ENCODE results near the gene PLEKHA3.

PLEKHA3 gene

GRCh38 chr2:178476477-178476876, 3.8 kb upstream of the PLEKHA3 start:
- no peak for DNase-seq
- Histone ChIP-seq H3K9me3 (no peaks in the 10 kb centered on the region), H3K36me3 (no peaks in the 10 kb centered on the region), H3K4me1 (peaks cover 0 to 32% (median 13%) of the 10 kb centered on the region in 4 donors), H3K4me3 (no peak overlapping the region), H3K27me3 (no peaks in the 10 kb centered on the region), H3K27ac (no peak overlapping the region)
- intact Hi-C loops (cut with DNase I; ENCODE audit: low total_unique reads) = no loop called here
- no peak for TF ChIP-seq CTCF (IDR thresholded peaks at IDR 0.05)

DNA sequence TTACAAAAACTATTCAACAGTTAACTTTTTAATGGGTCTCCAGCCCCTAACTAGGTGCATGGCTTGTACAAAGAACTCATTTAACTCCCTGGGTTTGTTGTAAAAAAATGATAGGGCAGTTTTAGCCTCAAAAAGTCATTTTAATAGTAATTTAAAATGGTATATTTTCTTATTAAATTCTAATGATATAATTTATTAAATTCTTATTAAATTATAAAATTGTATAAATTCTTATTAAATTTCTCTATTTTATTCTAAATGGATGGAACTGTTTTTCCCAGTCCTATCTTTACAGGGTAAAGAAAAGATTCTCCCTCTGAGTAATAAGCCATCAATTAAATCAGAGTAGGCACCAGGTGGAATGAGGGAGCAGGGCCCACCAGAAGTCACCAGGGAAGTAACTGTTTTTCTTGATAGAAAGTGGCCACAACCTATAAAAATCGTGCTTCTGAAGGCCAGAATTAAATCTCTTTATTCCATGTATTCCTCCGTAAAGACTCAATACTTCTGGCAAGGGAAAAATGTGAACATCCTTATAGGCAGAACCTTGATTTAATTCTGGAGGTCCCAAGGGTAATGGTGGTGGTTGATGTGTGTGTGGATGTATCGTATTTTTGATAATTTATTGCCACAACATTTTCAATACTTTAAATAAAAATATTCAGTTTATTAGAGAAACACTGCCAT, 2.7 kb upstream of the PLEKHA3 start:
- Histone ChIP-seq H3K27me3 (no peaks in the 10 kb centered on the region), H3K4me3 (peak overlapping the region; percentile 89 to 92), H3K9me3 (no peaks in the 10 kb centered on the region), H3K4me1 (peaks cover 0 to 44% (median 23%) of the 10 kb centered on the region in 4 donors), H3K27ac (peak overlapping the region; percentile 90 to 91), H3K36me3 (no peaks in the 10 kb centered on the region)
- DNase-seq = no peak
- no peak for TF ChIP-seq CTCF (IDR thresholded peaks at IDR 0.05)
- intact Hi-C loops (cut with DNase I; ENCODE audit: low total_unique reads) = no loop called here

GRCh38 chr2:178478130-178478438, 2.2 kb upstream of the PLEKHA3 start:
- DNase-seq = no peak
- Histone ChIP-seq H3K27ac (peak overlapping the region; percentile 90 to 91), H3K4me1 (peaks cover 0 to 49% (median 27%) of the 10 kb centered on the region in 4 donors), H3K4me3 (peak overlapping the region; percentile 89 to 92), H3K9me3 (no peaks in the 10 kb centered on the region), H3K36me3 (no peaks in the 10 kb centered on the region), H3K27me3 (no peaks in the 10 kb centered on the region)
- intact Hi-C loops (cut with DNase I; ENCODE audit: low total_unique reads) = no loop called here
- no peak for TF ChIP-seq CTCF (IDR thresholded peaks at IDR 0.05)

DNA sequence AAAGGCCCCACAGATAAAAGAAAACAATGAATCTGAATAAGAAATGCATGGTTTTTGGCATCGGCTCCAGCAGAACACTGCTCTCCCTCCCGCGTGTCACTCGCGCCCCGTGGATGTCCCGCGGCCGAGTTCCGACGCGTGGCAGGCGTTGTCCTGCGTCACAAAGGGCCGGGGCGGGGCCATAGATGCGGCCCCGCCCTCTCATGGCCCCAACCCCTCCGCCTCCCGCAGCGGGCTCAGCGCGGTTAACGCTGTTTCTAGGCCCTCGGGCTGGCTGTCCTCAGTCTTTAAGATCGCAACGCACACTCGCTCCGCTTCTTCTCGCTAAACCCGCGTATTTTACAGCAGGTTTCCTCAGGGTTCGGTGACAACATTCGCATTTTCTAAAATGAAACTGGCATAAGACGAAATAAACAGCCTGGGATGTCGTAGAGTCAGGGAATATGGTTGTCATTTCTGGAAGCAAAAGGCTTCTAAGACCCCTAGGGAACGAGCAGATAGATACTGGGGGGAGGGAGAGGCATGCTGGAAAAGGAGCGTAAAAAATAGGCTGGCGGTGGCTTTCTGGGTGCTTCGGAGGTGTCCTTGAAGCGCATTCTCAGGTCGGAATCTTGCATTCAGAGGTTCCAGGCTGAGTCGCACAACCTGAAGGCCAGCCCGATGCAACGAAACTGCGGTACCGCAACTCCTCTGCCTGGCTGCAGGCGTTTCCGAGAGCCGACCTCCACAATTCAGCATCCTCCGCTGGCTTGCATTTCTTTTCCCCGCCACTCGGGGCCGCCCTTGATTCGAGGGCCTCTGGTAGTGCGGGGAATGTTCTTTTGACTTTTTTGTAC, 1.6 kb upstream of the PLEKHA3 start, which contains the start of gene FKBP7:
FKBP7 (minus strand) TSS at position 162 of the 836 bp plus-strand sequence; CDS start at position 61, 101 bp downstream.
- Histone ChIP-seq H3K27ac (peak within 1 kb of the TSS; percentile 90 to 91), H3K9me3 (no peaks in the 10 kb centered on the region), H3K4me3 (peak within 1 kb of the TSS; percentile 89 to 92), H3K4me1 (peaks cover 0 to 54% (median 30%) of the 10 kb centered on the region in 4 donors), H3K27me3 (no peaks in the 10 kb centered on the region), H3K36me3 (no peaks in the 10 kb centered on the region)
- TF ChIP-seq CTCF (IDR thresholded peaks at IDR 0.05) = peak in 1 of 2 experiments; percentile 39
- DNase-seq = peak; percentile 85 to 94
- intact Hi-C loops (cut with DNase I; ENCODE audit: low total_unique reads) = no loop called here

- Histone ChIP-seq H3K36me3 (no peaks in the 10 kb centered on the region), H3K9me3 (no peaks in the 10 kb centered on the region), H3K27me3 (no peaks in the 10 kb centered on the region), H3K4me3 (peak overlapping the region; percentile 89 to 92), H3K27ac (peak overlapping the region; percentile 90 to 91), H3K4me1 (peaks cover 0 to 54% (median 33%) of the 10 kb centered on the region in 4 donors)
- DNase-seq = no peak
- intact Hi-C loops (cut with DNase I; ENCODE audit: low total_unique reads) = no loop called here
- no peak for TF ChIP-seq CTCF (IDR thresholded peaks at IDR 0.05)
These were observed 1.0 kb upstream of the PLEKHA3 start for GRCh38 chr2:178479275-178479616.
